ENCODE results near the gene CNIH1.

DNA sequence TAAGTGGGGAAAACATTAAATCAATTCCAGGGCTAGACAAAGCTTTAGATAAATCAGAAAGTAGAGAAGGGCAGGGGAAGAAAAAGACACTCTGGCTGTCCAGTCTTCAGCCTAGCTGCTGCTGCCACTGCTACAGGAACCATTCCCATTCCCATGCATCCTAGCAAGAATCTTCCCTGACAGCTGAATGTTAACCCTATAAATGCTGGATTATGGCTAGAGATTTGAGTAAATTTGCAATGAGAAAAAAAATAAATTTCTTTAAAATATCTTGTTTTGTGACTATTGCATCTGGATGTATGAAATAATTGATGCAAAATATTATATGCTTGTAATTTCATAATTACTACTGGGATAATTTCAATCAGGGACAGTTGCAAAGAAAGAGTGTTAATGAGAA is 59.4 kb downstream of the CNIH1 start:
- no peak for TF ChIP-seq TOPORS (CRISPR knock-in tag; IDR thresholded peaks at IDR 0.05)
- TF ChIP-seq TCF7 (IDR thresholded peaks at IDR 0.05; ENCODE audit: low read depth) = no peak
- TF ChIP-seq GABPB1 (CRISPR knock-in tag; IDR thresholded peaks at IDR 0.05) = no peak
- TF ChIP-seq, protein P1, sequence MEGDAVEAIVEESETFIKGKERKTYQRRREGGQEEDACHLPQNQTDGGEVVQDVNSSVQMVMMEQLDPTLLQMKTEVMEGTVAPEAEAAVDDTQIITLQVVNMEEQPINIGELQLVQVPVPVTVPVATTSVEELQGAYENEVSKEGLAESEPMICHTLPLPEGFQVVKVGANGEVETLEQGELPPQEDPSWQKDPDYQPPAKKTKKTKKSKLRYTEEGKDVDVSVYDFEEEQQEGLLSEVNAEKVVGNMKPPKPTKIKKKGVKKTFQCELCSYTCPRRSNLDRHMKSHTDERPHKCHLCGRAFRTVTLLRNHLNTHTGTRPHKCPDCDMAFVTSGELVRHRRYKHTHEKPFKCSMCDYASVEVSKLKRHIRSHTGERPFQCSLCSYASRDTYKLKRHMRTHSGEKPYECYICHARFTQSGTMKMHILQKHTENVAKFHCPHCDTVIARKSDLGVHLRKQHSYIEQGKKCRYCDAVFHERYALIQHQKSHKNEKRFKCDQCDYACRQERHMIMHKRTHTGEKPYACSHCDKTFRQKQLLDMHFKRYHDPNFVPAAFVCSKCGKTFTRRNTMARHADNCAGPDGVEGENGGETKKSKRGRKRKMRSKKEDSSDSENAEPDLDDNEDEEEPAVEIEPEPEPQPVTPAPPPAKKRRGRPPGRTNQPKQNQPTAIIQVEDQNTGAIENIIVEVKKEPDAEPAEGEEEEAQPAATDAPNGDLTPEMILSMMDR (CRISPR knock-in tag; IDR thresholded peaks at IDR 0.05) = no peak
- no peak for TF ChIP-seq CEBPB (IDR thresholded peaks at IDR 0.05; ENCODE audit: borderline replicate concordance, low read depth, low read length)
- no peak for TF ChIP-seq ATF4 (CRISPR knock-in tag; IDR thresholded peaks at IDR 0.05)
- TF ChIP-seq U2AF2 (IDR thresholded peaks at IDR 0.05; ENCODE audit: low read depth, low read length) = no peak
- TF ChIP-seq ZNF441 (CRISPR knock-in tag; IDR thresholded peaks at IDR 0.05; ENCODE audit: borderline replicate concordance) = no peak
- no peak for TF ChIP-seq ZNF879 (CRISPR knock-in tag; IDR thresholded peaks at IDR 0.05)
- TF ChIP-seq SMAD3 (CRISPR knock-in tag; IDR thresholded peaks at IDR 0.05) = no peak
- no peak for TF ChIP-seq U2AF1 (optimal IDR thresholded peaks at IDR 0.05; ENCODE audit: low read depth, low read length)
- TF ChIP-seq, protein P2, sequence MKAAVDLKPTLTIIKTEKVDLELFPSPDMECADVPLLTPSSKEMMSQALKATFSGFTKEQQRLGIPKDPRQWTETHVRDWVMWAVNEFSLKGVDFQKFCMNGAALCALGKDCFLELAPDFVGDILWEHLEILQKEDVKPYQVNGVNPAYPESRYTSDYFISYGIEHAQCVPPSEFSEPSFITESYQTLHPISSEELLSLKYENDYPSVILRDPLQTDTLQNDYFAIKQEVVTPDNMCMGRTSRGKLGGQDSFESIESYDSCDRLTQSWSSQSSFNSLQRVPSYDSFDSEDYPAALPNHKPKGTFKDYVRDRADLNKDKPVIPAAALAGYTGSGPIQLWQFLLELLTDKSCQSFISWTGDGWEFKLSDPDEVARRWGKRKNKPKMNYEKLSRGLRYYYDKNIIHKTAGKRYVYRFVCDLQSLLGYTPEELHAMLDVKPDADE (CRISPR knock-in tag; IDR thresholded peaks at IDR 0.05) = no peak

Measured in HepG2 (cell line).